T-helper 1 cell (primary cell): ENCODE measurements around the gene PLCH2.
A peak's percentile ranks its signal among the peaks of the same experiment; 100 is the strongest.

Source experiments
- DNase-seq, 5 donors: peaks; one replicate each; pipeline ENCODE4 v3.0.0-alpha.2; 2012 to 2020

The PLCH2 gene

DNA sequence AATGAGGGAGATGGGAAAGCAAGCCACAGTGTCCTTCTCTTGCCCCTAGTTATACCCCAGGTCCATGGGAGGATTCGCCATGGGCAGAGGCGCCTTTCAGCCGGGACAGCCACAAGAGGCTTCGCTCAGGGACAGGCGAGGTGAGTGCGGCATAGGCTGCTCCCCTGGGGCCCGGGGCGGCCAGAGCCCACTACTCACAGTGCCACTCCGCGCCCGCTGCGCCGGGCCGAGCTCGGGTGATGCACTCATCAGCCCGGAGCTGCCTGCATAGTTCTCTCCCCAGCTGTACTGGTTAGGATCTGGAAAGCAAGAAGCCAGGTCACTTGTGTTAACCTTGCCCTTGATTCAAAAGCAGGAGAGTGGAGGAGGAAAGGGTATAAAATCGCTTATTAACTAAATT, 41.9 kb downstream of the PLCH2 start:
- DNase-seq, result no peak

DNA sequence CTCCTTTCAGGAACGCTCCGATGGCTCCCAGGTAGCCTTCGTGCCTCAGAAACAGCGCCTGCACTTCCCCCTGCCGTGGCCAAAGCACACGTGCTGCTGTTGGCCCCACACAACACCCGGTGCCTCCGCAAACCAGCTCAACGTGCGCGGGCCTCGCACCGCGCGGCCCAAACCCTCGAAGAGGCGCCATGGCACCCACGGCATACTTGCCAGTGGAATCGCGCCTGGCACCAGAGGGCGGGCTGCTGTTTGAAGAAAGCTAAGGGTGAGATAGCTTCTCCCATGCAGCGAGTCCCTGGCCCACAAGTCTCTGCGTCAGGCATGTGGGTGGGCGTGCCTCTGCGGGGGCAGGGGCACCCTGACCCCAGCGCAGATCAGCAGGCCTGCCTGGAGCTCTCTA, 42.4 kb downstream of the PLCH2 start:
- DNase-seq, result no peak

DNA sequence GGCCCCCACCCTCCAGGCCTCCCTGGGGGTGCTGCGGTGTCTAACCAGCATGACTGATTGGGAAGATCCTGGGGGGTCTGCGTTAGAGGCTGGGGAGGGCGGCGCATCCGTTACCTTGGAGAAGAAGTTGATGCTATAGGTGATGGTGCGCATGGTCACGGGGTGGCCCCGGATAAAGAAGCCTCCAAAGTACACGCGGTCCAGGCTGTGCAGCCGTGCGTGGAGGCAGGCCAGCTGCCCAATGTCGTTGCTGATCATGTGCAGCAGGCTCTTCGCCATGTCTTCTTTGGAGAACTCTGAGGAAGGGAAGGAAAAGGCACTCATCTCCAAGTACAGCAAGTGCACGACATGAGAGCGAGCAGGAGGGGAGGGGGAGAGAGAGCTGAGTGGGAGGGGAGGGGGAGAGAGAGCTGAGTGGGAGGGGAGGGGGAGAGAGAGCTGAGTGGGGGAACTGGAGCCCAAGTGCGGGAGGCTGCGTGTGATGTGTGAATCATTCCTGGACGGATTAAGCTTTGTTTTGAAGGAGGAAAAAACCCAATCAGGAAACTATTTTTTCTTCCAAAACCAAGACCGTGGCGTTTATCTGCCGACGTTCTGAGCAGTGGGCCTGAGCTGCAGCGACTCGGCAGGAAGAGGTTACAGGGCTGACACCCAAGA, 43.1 kb downstream of the PLCH2 start:
- no peak for DNase-seq

DNA sequence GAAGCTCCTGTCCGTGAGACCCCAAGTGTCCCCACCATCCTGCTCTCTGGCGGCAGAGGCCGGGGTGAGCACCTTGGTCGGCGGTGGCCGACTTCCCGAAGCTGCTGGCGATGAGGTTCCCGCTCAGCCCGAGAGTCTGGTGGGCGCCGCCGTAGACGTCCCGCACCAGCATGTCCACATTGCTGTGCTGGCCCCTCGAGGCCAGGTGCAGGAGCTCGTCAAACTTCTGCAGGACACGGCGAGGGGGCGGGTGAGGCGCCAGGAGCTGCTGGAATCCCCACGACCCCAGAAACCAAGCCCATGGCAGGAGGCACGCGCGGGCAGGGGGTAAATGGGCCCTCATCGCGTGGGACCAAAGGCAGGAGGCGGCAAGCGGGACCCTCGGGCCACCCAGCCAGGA, 43.6 kb downstream of the PLCH2 start:
- DNase-seq, result no peak

DNA sequence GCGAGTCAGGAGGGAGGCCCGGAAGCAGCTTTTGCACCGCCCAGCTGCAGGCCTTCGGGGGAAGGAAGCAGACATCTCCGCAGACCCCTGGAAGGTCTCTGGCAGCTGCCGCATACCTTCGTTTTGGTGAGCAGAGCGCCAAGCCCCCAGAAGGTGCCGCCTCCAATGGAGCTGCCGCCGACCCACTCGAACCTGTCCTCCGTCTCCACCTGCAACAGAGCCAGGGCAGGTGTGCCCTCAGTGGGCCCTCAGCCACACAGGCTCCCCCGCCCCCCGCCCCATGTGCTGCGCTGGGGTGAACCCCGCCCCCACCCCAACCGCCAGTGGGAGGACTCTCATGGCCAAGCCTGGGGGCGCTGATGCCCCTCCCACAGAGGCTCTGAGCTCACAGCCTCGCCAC, 44.1 kb downstream of the PLCH2 start:
- DNase-seq, result no peak

DNA sequence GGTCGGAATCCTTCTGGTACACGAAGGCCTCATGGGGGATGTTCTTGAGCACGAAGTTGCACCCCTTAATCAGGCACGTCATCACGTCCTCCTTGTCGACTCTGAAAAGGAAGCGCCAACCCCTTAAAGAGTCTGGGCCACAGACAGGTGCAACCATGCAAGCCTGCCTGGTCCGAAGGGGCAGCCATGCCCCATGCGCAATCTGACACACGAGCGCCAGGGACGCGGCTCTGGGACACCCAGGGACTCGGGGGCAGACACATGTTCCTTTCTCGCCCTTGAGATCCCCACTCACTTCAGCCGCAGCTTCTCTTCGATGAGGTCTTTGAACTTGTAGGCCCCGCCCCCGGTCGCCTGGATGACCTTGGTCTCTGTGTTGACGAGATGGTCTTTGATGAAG, 44.7 kb downstream of the PLCH2 start:
- no peak for DNase-seq

DNA sequence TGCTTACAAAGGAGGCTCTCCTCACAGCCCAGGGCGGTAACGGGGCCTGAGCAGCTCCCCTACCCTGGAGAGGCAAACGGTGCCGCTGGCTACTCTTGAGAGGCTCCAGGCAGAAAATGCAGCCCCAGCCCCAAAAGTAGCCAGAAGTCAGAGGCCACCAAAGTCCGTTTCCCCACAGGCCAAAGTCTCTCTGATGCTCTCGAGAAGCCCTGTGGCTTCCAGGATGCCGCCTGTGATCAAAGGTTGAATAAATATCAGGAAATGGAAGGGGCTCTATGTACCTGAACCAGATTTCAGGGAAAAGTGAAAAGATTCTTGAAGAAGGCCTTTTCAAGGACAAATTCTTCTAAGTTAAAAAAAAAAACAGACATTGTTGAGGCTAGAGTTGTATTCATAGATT, 46.1 kb downstream of the PLCH2 start:
- DNase-seq, result no peak

DNA sequence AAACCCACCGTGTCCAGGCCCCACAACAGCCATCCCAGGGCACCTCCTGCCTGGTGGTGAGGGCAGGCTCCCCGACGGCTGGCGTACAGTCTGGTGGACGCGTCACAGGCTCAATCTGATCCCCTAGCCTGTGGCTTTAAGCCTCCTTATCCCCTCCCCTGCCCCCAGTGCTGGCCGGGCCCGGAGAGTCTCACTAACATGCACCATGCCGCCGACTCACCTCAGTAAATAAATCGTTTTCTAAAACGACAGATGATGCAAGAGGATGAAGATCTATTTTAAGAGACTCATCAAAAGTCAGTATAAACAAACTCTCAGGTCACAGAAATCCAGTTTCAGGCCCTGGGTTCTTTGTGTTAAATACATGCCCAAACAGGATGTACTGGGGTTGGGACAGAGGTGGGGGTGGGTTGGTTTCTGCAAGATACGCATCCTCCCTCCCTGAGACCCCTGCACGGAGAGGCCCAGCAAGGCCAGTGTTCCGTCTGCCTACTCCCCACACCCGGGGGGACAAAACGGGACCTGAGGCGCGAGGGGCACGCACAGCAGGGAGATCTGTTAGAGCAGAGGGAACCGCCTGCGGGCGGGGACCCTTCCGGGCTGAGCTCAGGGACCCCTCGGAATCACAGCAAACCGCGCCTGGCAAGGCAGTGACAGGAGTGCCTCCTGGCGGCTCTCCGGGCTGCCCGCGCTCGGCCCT, 47.3 kb downstream of the PLCH2 start:
- DNase-seq, result peak in 1 of 5 donors; percentile 74

DNA sequence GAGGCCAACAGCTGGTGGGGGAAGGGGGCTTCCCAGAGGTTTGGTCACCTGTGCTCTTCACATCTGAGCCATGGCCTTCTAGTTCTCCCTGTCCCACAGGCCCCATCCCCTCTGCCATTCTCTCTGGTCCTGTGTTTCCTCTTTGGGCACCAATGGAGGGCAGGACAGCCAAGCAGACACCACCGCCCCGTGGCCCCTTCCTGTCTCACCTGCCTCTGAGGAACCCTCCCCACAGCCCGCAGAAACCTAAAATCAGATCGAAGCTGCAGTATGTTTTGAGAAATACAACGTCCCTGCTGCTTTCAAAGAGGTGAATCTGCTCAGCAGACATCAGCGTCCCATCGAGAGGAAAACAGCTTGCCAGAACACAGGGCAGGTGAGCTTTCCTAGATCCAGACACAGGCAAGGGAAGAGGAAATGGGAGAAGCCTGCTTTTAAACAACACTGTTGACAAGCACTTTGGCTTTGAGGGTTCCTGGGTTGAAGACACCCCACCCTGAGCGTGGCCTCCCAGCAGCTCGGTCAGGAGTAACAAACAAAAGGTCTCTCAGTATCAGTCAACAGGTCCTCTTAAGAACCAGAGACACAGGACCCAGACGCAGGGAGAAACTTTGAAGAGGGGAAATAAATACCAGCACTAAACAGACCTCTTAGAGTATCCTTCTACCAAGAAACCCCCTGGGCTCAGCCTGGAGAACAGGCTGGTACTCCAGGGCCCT, 48.0 kb downstream of the PLCH2 start:
- peak in 4 of 5 donors; percentile 41 to 71 (median 42) for DNase-seq

DNA sequence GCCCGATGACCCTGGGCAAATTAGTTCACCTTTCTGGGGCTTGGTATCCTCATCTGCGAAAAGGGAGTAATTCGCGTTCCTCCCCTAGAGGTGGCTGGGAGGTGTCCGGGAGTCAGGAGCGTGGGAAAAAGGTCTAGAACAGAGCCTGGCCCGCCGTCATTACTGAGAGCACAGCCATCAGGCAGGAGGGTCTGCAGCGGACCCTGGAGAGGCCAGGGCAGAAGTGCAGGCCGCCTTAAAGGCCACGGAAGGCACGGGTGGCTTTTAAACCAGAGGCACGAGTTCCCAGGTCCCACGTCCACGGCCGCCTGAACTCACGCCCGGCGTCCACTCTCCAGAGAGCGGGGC, 49.5 kb downstream of the PLCH2 start:
- DNase-seq, result no peak

DNA sequence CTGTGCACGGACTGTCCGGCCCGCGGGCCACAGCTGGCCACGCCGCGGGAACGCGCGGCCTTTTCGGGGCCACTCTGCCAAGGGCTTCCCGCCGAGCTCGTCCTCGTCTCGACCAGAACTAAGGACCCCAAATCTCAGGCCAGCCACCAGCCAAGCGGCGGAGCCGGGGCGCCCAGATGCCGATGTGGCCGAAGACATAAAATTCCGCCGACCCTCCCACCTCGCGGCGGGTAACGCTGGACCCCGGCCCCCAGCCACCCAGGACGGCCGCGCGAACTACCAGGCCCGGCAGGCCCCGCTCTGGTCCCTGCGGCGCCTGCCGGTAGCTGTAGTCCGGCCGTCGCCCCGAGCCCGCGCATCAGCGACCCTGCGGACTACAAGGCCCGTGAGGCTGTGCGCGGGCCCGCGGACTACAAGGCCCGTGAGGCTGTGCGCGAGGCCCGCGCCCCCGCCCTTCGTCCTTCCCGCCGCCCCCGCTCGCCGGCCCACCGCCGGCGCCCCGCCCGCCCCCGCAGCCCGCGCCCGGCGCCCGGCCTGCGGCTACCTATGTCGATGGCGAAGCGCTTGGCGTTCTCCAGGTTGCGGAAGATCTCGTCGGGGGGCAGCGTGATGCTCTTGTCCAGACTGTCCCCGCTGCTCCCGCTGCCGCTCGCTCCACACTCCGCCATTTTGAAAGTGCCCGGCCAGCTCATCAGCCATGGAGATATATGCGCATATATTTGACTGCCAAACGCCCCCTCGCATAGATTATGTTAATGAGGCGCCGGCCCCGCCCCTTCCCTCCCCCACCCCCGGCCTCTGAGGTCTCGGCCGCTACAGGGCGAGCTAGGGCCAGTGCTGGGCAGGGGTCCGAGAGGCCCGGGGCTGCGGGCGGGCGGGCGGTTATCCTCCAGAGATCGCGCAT, 50.1 kb downstream of the PLCH2 start, which contains the start of gene PANK4:
PANK4 (minus strand) TSS at position 677 of the 904 bp plus-strand sequence; CDS start at position 668, 9 bp downstream.
- DNase-seq, result peak; percentile 74 to 94 (median 85)

DNA sequence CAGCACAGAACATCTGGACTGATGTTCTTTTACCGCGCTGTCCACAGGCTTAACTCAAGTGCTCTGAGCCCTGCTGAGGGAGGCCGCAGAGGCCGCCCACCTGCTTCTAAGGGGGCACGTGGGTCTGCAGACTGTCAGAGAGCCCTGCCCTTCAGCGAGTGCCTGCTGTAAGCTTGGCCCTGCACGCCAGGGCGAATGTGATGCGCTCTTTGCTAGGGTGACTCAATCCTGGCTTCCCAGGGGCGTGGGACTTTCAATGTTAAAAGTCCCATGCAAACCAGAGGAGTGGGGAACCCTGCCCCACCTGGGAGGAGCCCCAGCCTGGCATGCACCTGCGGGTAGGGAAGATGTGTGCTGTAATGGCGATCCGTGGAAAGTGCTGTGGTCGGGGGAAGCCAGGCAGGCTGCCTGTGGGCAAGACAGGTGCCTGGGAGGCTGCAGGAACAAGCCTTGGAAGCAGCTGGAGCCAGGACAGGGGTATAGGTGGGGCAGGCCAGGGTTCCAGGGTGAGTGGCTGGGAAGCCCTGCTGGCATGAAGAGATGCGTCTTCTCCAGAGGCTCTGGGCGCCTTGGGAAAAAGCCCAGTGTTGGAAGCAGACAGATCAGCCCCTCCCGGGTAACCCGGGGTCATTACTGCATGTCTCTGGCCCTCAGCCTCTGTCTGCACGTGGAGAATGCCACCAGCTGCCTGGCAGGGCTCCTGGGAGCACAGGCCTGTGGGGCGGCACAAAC, 50.9 kb downstream of the PLCH2 start:
- peak in 2 of 5 donors; percentile 23 to 60 for DNase-seq

DNA sequence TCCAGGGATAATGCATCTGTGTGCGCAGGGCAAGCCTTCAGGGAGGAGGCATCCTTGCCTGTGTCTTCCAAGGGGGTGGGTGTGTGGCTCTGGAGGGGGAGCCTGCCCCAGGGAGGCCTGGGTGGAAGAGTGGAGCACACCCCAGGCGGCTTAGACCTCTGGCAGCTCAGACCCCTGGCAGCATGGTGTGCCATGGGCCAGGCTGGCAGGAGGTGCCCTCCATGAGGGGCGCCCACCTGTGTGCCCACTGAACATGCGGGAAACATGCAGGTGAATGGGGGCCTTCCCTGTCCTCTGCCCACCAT, 51.4 kb downstream of the PLCH2 start:
- DNase-seq, result no peak

DNA sequence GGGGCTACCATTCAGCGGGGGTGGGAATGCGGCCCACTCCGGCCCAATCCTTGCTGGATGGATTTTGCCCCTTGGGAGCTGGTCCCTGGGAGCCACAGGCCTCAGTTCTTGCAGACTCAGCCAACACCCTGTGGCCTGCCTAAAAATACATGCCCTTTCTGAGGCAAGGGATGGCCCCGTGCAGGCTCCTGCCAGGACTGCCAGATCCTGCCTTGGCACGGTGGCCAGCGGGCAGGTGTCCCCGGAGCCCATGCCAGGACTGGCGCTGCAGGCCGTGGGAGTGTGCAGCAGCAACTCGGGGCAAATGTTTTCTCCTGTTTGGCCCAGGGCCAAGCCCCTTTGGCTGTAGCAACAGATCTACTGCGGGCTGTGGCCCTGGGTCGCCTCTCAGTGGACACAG, 51.9 kb downstream of the PLCH2 start:
- no peak for DNase-seq

DNA sequence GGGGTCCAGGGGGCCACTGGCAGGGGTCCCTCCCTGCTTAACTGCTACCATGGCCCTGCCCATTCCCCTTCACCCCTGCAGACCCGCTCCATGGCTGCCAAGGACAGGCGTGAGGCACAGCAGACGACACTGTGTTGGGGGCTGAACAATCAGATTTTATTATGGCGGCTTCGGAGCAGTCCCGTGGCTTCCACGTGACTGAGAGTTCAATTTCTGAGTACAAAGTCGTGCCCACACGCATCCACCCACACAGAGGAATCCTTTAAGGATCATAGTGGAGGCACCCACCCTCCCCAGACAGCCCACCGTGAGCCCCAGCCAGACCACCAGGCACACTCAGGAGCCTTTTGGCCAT, 52.5 kb downstream of the PLCH2 start:
- no peak for DNase-seq

DNA sequence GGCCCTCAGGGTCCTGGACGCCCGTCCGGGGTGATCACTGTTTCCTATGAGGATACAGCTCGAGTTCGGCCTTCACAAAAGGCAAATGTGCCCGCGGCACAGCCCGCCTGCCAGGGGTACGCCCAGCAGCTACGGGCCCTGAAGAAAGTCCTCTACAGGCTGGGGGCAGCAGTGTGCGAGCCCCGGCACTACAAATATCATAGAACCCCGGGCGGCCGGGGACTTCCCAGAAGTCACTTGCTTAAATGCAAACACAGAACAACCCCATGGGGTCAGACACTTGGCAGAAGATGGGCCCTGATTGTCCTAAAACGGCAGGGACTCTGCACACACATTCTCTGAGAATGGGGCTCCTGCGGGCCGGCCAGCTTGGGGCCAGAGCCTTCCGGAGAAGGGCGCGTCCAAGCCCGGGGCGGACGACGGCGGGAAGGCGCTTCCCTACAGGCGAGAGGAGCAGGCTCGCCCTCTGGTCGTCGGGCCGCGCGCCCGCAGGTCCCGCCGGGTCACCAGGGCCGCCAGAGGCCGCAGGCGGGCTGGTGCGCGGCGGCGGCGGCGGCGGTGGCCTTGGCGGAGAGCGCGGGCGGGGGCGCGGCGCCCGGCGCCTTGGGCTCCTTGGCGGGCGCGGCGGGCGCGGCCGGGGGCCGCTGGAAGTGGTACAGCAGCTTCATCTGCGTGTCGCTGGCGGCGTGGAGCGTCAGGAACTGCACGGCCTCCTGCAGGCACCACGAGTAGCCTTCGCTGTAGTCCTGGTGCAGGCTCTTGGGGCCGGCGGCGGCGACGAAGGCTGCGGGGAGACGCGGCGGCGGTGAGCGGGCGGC, 53.1 kb downstream of the PLCH2 start:
- DNase-seq, result peak in 2 of 5 donors; percentile 30 to 31

DNA sequence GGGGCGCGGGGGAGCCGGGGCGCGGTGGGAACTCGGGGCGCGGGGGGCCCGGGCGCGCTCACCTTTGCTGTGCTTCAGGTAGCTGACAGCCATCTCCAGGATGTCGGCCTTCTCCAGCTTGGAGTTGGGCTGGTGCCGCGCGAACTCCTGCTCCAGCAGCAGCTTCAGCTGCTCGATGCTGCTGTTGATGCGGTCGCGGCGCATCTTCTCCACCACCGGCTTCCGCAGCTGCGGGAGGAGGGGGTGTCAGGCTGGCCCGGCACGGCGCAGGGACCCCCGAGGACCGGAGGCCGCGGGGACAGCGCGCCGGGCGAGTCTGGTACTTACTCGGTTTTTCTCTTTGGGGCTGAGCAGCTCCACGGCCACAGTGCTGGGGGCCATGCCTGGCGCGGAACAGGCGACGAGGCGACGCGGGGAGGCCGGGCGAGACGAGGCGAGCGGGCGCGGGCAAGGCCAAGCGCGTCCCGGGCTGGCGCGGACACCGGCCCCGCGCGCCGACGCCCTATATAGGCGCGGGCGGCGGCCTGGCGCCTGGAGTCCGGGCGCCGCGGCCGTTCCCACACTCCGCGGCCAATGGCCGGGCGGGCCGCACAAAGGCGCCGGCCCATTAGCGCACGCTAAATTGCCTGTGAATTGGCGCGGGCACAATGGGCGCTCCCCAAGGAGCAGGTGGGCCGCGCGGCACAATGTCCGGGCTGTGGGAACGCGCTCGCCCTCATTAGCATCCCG, 53.9 kb downstream of the PLCH2 start, which contains the start of gene HES5:
HES5 (minus strand) TSS at position 480 of the 729 bp plus-strand sequence; CDS start at position 381, 99 bp downstream.
- no peak for DNase-seq

DNA sequence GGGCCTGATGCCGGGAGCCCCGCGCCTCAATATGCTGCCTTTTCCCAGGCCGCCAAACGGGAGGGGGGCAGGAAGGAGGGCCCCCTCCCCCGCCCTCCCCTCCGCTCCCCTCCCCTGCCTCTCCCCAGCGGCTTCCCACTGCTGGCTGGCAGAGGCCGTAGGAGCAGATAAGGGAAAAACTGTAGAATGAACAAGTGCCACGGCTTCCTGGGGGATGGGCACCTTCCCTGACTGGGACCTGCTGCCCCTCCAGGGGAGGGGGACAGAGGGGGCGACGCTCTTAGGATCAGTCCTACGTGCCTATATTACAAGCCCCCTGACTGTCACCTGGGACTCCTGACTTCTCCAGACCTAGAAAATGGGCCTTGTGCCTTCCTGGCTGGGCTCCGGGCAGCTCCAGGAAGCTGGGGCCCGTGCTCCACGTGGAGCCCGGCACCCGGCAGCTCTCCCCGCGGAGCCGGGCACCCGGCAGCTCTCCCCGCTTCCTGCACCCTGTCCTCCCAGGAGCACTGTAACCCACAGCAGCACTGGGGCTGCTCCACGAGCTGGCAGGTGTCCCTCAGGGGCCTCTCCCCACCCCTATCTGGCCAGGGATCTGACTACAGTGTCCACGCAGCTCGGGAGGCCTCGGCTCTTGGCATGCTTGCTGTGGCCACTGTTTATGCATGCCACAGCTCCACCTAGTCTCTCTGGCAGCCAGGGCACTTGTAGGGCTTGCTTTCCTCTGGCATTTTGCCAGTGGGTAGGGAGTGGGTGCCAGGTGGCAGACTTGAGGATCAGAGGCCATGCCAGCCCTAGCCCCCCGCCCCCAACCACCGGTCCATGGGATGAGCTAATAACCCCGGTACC, 54.6 kb downstream of the PLCH2 start:
- DNase-seq, result no peak

DNA sequence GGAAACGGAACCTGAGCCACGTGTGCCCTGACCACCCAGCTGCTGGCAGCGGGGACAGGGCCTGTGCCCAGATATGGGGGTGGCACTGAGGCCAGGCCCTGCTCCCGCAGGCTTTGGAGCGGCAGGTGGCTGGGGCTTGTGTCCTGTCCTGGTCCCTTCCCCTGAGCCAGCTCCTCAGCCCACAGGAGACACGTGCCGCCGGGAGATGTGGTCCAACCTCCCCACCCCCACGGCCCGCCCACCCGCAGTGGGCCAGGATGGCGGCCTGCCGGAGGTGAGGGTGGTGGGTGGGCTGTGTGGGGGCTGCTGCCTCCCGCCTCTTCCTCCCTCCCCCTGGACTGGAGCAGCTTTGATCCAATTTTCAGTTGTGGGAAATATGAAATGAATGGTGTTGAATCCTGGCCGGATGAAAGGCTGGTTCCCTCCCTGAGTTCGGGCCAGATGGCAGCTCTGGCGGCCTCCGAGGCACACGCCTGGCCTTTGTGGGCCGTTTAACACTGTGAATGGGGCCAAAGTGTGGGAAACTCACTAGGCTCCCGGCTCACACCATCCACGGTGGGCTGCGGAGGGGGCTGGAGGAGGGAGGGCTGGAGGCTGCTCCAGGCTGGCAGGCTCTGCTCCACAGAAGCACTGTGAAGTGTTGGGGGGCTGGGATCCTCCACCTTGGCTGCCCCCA, 56.5 kb downstream of the PLCH2 start:
- DNase-seq, result no peak
